H9 (cell line): ENCODE data around the gene TLE4. TPM values are rescaled to one million over a fixed set of nuclear protein-coding genes. Genes with fewer than 3 reads are reported as not detected.

Experiments
- DNase-seq: peaks from one replicate; pipeline ENCODE4 v3.0.0-alpha.2; 2017
- H2AFZ ChIP-seq: one replicate; pipeline ENCODE4 v1.6.1; 2013; ENCODE audit warnings: mild to moderate bottlenecking, low read length, control low read depth, moderate library complexity
- H2AK5ac ChIP-seq: 2 replicates; pipeline ENCODE4 v1.6.1; 2013; ENCODE audit warnings: low read length, control low read depth, mixed read lengths; ENCODE audit not compliant: insufficient read length
- H2BK120ac ChIP-seq: one replicate; pipeline ENCODE4 v1.6.1; 2013; ENCODE audit warnings: low read depth, mild to moderate bottlenecking, low read length, control low read depth, inconsistent platforms; ENCODE audit not compliant: poor library complexity, severe bottlenecking
- H2BK12ac ChIP-seq: 2 replicates; pipeline ENCODE4 v1.6.1; 2013; ENCODE audit warnings: low read length, control low read depth, mixed read lengths, low read depth; ENCODE audit not compliant: insufficient read length
- H2BK15ac ChIP-seq: 2 replicates; pipeline ENCODE4 v1.6.1; 2013; ENCODE audit warnings: low read depth, low read length, control low read depth
- H2BK20ac ChIP-seq: one replicate; pipeline ENCODE4 v1.6.1; 2013; ENCODE audit warnings: low read depth, mild to moderate bottlenecking, low read length, control low read depth, inconsistent platforms; ENCODE audit not compliant: poor library complexity, severe bottlenecking
- H2BK5ac ChIP-seq: 2 replicates; pipeline ENCODE4 v1.6.1; 2013; ENCODE audit warnings: low read length, control low read depth, mixed read lengths; ENCODE audit not compliant: insufficient read length
- H3K14ac ChIP-seq: 2 replicates; pipeline ENCODE4 v1.6.1; 2013; ENCODE audit warnings: low read length, control low read depth; ENCODE audit not compliant: insufficient read depth
- H3K18ac ChIP-seq: 2 replicates; pipeline ENCODE4 v1.6.1; 2013; ENCODE audit warnings: low read depth, mild to moderate bottlenecking, mixed read lengths, low read length, control low read depth; ENCODE audit not compliant: insufficient read length
- H3K23ac ChIP-seq: 2 replicates; pipeline ENCODE4 v1.6.1; 2013; ENCODE audit warnings: low read length, control low read depth, mixed read lengths, low read depth; ENCODE audit not compliant: insufficient read length
- H3K23me2 ChIP-seq: 2 replicates; pipeline ENCODE4 v1.6.1; 2013; ENCODE audit warnings: low read depth, mild to moderate bottlenecking, mixed read lengths, low read length, control low read depth; ENCODE audit not compliant: insufficient read length, poor library complexity, severe bottlenecking
- H3K27ac ChIP-seq: 2 replicates; pipeline ENCODE4 v1.5.1; 2013; ENCODE audit warnings: low read length, control low read depth, mixed read lengths, low read depth; ENCODE audit not compliant: insufficient read length
- H3K27me3 ChIP-seq: 2 replicates; pipeline ENCODE4 v1.6.1; 2013; ENCODE audit warnings: low read length, control low read depth, inconsistent platforms; ENCODE audit not compliant: insufficient read depth
- H3K4ac ChIP-seq: 2 replicates; pipeline ENCODE4 v1.6.1; 2013; ENCODE audit warnings: low read depth, mild to moderate bottlenecking, control low read depth, inconsistent platforms, low read length, moderate library complexity
- H3K4me1 ChIP-seq: 2 replicates; pipeline ENCODE4 v1.6.1; 2013; ENCODE audit warnings: low read length, control low read depth, inconsistent platforms; ENCODE audit not compliant: insufficient read depth
- H3K4me2 ChIP-seq: 2 replicates; pipeline ENCODE4 v1.6.1; 2013; ENCODE audit warnings: low read length, control low read depth, mixed read lengths; ENCODE audit not compliant: insufficient read length, insufficient read depth
- H3K56ac ChIP-seq: 2 replicates; pipeline ENCODE4 v1.6.1; 2013; ENCODE audit warnings: low read depth, mild to moderate bottlenecking, mixed read lengths, low read length, control low read depth; ENCODE audit not compliant: insufficient read length
- H3K79me1 ChIP-seq: 2 replicates; pipeline ENCODE4 v1.6.1; 2013; ENCODE audit warnings: low read depth, mild to moderate bottlenecking, moderate library complexity, low read length, control low read depth, inconsistent platforms; ENCODE audit not compliant: insufficient read depth, poor library complexity, severe bottlenecking
- H3K79me2 ChIP-seq: 2 replicates; pipeline ENCODE4 v1.6.1; 2013; ENCODE audit warnings: low read length, control low read depth, inconsistent platforms; ENCODE audit not compliant: insufficient read depth
- H3K9ac ChIP-seq: 2 replicates; pipeline ENCODE4 v1.6.1; 2013; ENCODE audit warnings: low read length, control low read depth, mixed read lengths; ENCODE audit not compliant: insufficient read length; ENCODE audit errors: extremely low read depth
- H3K9me3 ChIP-seq: one replicate; pipeline ENCODE4 v1.6.1; 2013; ENCODE audit warnings: low read depth, low read length, inconsistent platforms; ENCODE audit not compliant: control insufficient read depth
- H3T11ph ChIP-seq: one replicate; pipeline ENCODE4 v1.6.1; 2013; ENCODE audit warnings: mild to moderate bottlenecking, low read length, control low read depth, inconsistent platforms
- H4K20me1 ChIP-seq: one replicate; pipeline ENCODE4 v1.6.1; 2013; ENCODE audit not compliant: control insufficient read depth, insufficient read length, insufficient read depth
- H4K5ac ChIP-seq: 2 replicates; pipeline ENCODE4 v1.6.1; 2013; ENCODE audit warnings: low read depth, mild to moderate bottlenecking, mixed read lengths, low read length, control low read depth; ENCODE audit not compliant: insufficient read length
- H4K8ac ChIP-seq: replicated peaks from 2 replicates; pipeline ENCODE4 v1.6.1; 2013; ENCODE audit warnings: low read length, control low read depth, mixed read lengths, low read depth; ENCODE audit not compliant: insufficient read length
- H4K91ac ChIP-seq: 2 replicates; pipeline ENCODE4 v1.6.1; 2013; ENCODE audit warnings: low read depth, mild to moderate bottlenecking, moderate library complexity, mixed read lengths, low read length, control low read depth; ENCODE audit not compliant: insufficient read length
- H3K27ac Mint-ChIP-seq, 3 experiments: 2 replicates in 2 of 3; 3 replicates in 1 of 3; pipeline ENCODE4 v1.8.0; 2020 to 2021; ENCODE audit warnings: mixed read lengths in 3 of 3, mild to moderate bottlenecking in 1 of 3, moderate library complexity in 1 of 3
- H3K27me3 Mint-ChIP-seq: 2 replicates; pipeline ENCODE4 v1.8.0; 2021; ENCODE audit warnings: low read depth, mild to moderate bottlenecking, moderate library complexity, mixed read lengths
- H3K36me3 Mint-ChIP-seq, 3 experiments: 2 replicates in 2 of 3; 3 replicates in 1 of 3; pipeline ENCODE4 v1.8.0; 2020 to 2021; ENCODE audit warnings: low read depth in 3 of 3, mixed read lengths in 3 of 3; ENCODE audit not compliant: insufficient read depth in 1 of 3
- H3K4me1 Mint-ChIP-seq, 2 experiments: 2 replicates each; pipeline ENCODE4 v1.8.0; 2020; ENCODE audit warnings: mixed read lengths in 2 of 2
- H3K4me3 Mint-ChIP-seq, 2 experiments: 2 replicates in 1 of 2; 3 replicates in 1 of 2; pipeline ENCODE4 v1.8.0; 2020 to 2021; ENCODE audit warnings: mild to moderate bottlenecking in 2 of 2, mixed read lengths in 2 of 2, moderate library complexity in 1 of 2
- H3K9me3 Mint-ChIP-seq, 2 experiments: 2 replicates in 1 of 2; 3 replicates in 1 of 2; pipeline ENCODE4 v1.8.0; 2020; ENCODE audit warnings: mild to moderate bottlenecking in 2 of 2, mixed read lengths in 2 of 2, moderate library complexity in 1 of 2
- CTCF ChIP-seq: fragments of 200-600 bp; sonication (generic); conservative IDR thresholded peaks from 3 replicates; pipeline ENCODE4 v1.8.0; 2021; ENCODE audit warnings: antibody characterized with exemption, mild to moderate bottlenecking
- WGBS: extraction: QIAGEN DNeasy Blood & Tissue Kit; methylation state at CpG from one replicate; pipeline ENCODE4 v1.1.7; 2013; ENCODE audit warnings: missing lambda C conversion rate, low lambda C conversion rate, mixed read lengths; ENCODE audit not compliant: insufficient read length; ENCODE audit errors: extremely low coverage; 5-methylcytosine and 5-hydroxymethylcytosine counted together
- total RNA-seq: library from RNA; stranded (reverse); gene quantifications from 2 replicates; pipeline ENCODE4 v1.2.1, GENCODE V29; 2021

TLE4 gene
- total RNA-seq, 1 experiment from 2014 or later: 35.1 TPM

DNA sequence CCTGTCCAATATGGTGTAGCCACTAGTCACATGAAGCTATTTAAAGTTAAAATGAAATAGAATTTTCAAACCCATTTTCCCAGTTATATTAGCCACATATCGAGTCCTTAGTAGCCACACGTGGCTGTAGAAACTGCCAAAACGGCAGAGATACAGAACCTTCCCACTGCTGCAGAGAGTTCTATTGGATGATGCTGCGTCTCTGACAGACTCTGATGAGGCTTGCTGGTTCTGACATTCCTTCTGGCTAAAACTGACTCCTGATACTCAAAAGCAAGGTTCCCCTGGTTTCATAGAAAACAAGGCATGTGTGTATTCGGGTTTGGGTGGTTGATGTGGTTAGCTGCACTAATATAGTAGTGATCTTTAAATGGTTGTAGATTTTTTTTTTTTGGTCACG, 91.5 kb downstream of the TLE4 start:
- Histone ChIP-seq H4K8ac (no peak overlapping the region), H3K79me2 (no peaks in the 10 kb centered on the region), H2AFZ (no peak overlapping the region), H2BK12ac (no peak overlapping the region), H4K20me1 (no peaks in the 10 kb centered on the region), H3K4me2 (peak overlapping the region; percentile 23), H2BK15ac (no peak overlapping the region), H3K18ac (no peak overlapping the region), H4K5ac (no peak overlapping the region), H3K23ac (no peak overlapping the region), H2BK120ac (peak overlapping the region; percentile 44), H3K4ac (no peak overlapping the region), H3K9me3 (no peaks in the 10 kb centered on the region), H3K27ac (no peak overlapping the region), H2AK5ac (no peak overlapping the region), H3T11ph (no peak overlapping the region), H3K79me1 (no peaks in the 10 kb centered on the region), H2BK5ac (no peak overlapping the region), H3K14ac (no peak overlapping the region), H2BK20ac (peak overlapping the region; percentile 91), H4K91ac (no peak overlapping the region), H3K23me2 (no peaks in the 10 kb centered on the region), H3K27me3 (no peaks in the 10 kb centered on the region), H3K9ac (no peak overlapping the region), H3K56ac (no peak overlapping the region), H3K4me1 (peaks cover 17% of the 10 kb centered on the region)
- H3K9me3 Mint-ChIP-seq: no peaks in the 10 kb centered on the region
- H3K27me3 Mint-ChIP-seq: no peaks in the 10 kb centered on the region
- no peak for TF ChIP-seq CTCF
- WGBS: no CpG with 5 or more reads among the region's 6 CpGs
- peaks cover 56 to 73% of the 10 kb centered on the region in 2 experiments for H3K4me1 Mint-ChIP-seq
- no peak for DNase-seq
- H3K36me3 Mint-ChIP-seq: no peaks in the 10 kb centered on the region
- peak overlapping the region in 1 of 2 experiments; percentile 61; a peak in 4 of 5 replicates for H3K4me3 Mint-ChIP-seq
- H3K27ac Mint-ChIP-seq: peak overlapping the region; percentile 44 to 92 (median 68); a peak in 5 of 7 replicates
